Epithelial cell of esophagus (primary cell): Measurements from ENCODE around the gene PTH2R.
"Not testable (repeated sequence)": the region's sequence is repeated elsewhere in the genome, so short reads cannot be mapped to it uniquely, and the experiment has no call there.

Experiments
- DNase-seq: peaks from one replicate; pipeline ENCODE4 v3.0.0; 2010; ENCODE audit warnings: low read depth
- H3K4me3 ChIP-seq: 2 replicates; pipeline ENCODE4 v1.5.1; 2011; ENCODE audit warnings: mild to moderate bottlenecking, low read length, control low read depth
- TF ChIP-seq, protein P1 (sequence below): IDR thresholded peaks from 2 replicates; pipeline ENCODE4 v1.5.1; 2011; ENCODE audit warnings: low read depth, mild to moderate bottlenecking, low read length, control low read depth, inconsistent platforms; ENCODE audit not compliant: insufficient read depth; ENCODE audit errors: missing control alignments

PTH2R gene

GRCh38 chr2:208466920-208467298 is 60.3 kb downstream of the PTH2R start:
- TF ChIP-seq, protein P1, sequence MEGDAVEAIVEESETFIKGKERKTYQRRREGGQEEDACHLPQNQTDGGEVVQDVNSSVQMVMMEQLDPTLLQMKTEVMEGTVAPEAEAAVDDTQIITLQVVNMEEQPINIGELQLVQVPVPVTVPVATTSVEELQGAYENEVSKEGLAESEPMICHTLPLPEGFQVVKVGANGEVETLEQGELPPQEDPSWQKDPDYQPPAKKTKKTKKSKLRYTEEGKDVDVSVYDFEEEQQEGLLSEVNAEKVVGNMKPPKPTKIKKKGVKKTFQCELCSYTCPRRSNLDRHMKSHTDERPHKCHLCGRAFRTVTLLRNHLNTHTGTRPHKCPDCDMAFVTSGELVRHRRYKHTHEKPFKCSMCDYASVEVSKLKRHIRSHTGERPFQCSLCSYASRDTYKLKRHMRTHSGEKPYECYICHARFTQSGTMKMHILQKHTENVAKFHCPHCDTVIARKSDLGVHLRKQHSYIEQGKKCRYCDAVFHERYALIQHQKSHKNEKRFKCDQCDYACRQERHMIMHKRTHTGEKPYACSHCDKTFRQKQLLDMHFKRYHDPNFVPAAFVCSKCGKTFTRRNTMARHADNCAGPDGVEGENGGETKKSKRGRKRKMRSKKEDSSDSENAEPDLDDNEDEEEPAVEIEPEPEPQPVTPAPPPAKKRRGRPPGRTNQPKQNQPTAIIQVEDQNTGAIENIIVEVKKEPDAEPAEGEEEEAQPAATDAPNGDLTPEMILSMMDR: no peak
- DNase-seq: no peak
- H3K4me3 ChIP-seq: no peak overlapping the region

DNA sequence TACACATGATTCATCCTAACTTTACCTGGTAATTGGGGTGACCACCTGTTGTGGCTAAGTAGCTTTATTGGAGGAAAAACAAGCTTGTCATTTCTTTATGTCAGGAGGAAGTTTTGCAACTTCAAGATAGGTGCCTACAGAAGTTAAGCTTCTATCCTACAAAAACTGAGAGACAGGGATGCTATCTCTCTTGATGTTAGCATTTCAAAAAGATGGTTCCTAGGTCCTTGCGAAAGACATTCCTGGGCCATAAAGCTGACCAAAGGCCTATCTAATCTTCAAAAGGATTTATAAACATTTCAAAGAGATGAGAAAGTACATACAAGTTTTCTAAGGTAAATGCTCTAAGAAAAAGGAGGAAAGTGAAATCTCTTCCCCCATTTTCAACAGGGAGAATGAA is 61.0 kb downstream of the PTH2R start:
- no peak overlapping the region for H3K4me3 ChIP-seq
- no peak for DNase-seq
- TF ChIP-seq, protein P1: no peak

- no peak overlapping the region for H3K4me3 ChIP-seq
- no peak for DNase-seq
- TF ChIP-seq, protein P1: no peak
Observed at GRCh38 chr2:208477741-208478140, 71.1 kb downstream of the PTH2R start.

DNA sequence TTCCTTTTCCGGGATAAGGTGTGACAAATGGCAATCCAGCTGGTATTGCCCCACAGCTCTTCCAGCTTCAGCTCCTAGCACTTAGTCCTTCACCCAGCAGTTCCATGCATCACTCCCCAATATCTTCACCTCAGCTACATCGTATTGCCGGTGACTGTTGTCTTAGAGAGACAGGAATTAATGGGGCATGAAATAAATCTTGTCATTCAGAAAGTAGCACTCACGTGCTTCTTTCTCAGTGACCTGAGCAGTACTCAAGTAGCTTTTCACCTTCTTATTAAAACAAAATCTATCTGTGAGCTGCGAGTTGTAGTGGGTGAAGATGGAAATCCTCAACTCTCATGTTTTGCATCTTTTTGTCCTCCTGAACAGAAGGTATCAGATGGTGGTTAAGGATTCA is 72.8 kb downstream of the PTH2R start:
- H3K4me3 ChIP-seq: no peak overlapping the region
- TF ChIP-seq, protein P1: no peak
- no peak for DNase-seq

DNA sequence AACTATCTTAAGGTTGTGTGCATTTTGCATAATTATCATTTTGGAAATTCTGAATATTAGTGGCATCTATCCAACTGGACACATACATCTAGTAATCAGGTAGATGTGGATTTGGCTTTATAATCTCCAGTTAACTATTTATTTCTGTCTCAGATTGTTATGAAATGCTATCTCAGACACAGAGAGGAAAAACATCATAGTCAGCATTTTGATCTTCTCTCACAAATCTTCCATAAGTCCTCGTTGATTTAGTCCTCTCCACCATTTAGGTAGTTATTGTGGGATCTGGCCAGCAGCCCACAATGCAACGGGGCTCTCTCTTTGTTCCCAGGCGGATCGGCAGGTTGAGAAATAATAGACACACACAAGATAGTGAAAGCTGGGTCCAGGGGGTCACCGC is 75.4 kb downstream of the PTH2R start:
- H3K4me3 ChIP-seq, DNase-seq: not testable (repeated sequence)

GRCh38 chr2:208482453-208483015 is 75.9 kb downstream of the PTH2R start:
- H3K4me3 ChIP-seq: not testable (repeated sequence)
- peak; percentile 48 for DNase-seq

GRCh38 chr2:208485390-208485789 is 78.8 kb downstream of the PTH2R start:
- TF ChIP-seq, protein P1: no peak
- H3K4me3 ChIP-seq: no peak overlapping the region
- DNase-seq: no peak

DNA sequence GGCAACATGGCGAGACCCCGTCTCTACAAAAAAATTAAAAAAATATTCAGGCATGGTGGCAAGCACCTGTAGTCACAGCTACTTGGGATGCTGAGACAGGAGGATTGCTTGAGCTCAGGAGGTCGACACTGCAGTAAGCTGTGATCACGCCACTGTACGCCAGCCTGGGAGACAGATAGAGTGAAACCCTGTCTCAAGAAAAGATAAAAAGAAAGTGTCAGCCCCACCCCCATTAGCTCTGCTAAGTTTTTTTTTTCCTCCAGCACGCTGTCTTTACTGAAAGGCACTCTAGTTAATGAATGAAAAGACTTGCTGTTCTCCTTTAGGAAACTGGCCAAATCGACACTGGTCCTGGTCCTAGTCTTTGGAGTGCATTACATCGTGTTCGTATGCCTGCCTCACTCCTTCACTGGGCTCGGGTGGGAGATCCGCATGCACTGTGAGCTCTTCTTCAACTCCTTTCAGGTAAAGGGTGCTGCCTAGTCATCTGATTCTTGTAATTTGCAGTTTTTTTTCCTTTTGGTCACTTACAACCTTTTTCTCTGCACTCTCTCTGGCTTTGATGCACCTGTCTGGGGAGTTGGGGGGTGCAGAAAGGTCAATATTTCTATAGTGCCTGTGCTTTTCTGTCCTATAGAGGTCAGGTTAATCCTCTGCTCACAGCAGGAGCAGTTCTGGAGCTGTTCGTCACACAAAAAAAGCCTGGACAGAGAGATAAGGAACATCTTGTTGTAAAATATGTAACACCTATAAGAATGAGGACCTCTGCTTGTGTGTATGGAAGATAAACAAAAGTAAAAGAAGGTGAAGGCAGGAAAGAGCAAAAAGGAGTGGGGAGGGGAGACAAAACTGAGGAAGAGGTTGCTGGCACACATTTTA is 82.3 kb downstream of the PTH2R start:
- no peak for DNase-seq
- H3K4me3 ChIP-seq: no peak overlapping the region
- TF ChIP-seq, protein P1: no peak
